Measurements from ENCODE around the gene NLRP3.
A peak's percentile ranks its signal among the peaks of the same experiment; 100 is the strongest.
"Not testable (repeated sequence)": the region's sequence is repeated elsewhere in the genome, so short reads cannot be mapped to it uniquely, and the experiment has no call there.

NLRP3 gene

DNA sequence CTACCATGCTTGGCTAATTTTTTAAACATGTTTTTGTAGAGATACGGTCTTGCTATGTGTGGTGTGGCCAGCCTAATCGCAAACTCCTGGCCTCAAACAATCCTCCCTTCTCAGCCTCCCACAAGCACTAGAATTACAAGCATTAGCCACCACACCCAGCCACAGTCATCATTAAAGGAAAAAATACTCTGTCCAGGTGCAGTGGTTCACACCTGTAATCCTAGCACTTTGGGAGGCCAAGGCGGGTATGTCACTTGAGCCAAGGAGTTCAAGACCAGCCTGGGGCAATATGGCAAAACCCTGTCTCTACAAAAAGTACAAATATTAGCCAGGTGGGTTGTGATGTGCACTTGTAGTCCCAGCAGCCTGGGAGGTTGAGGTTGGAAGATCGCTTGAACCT lies 25.0 kb upstream of the NLRP3 start:
- DNase-seq (ENCODE audit: low read depth), result no peak

DNA sequence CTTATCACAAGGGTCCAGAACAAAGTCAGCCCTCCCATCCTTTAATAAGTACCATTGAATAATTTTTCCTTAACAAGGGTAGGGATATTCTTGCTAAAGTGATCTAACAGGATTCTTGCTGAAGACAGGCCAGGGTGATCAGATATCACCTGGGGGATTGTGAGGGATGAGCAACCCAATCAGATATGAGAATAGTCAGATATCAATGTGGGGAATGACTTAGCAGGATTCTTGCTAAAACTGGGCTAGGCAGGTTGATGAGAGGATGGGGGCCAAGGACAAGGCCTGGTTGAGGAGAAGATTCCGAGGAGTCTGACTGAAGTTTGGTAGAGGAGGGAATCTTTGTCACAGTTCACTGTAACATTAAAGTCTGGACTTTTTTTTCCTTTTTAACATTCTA lies 23.9 kb upstream of the NLRP3 start:
- DNase-seq (ENCODE audit: low read depth), result no peak

DNA sequence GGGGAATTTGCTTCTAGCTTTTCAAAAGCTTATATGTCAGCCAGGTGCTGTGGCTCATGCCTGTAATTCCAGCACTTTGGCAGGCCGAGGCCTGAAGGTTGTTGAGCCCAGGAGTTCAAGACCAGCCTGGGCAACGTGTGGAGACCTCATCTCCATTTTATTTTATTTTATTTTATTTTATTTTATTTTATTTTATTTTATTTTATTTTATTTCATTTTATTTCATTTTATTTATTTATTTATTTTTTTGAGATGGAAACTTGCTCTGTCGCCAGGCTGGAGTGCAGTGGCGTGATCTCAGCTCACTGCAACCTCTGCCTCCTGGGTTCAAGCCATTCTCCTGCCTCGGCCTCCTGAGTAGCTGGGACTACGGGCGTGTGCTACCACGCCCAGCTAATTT lies 20.9 kb upstream of the NLRP3 start:
- not testable (repeated sequence) for DNase-seq (ENCODE audit: low read depth)

DNA sequence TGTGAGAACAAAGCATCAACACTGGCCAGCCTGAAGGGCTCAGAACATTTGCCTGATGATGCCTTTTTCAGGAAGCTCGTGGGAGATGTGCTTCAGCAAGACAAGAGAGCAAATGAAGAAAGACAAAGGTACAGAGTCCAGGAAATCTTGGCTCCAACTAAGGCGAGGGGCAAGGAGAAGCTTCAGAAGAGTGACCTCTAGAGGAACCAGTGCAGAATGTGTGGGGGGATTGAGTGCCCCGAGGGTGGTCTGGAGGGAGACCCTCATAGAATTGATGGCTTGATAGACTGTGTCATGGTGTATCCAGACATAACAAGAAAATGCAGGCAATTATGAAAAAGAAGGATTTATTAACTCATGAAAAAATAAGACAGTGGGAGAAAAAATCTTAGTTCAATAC lies 15.3 kb upstream of the NLRP3 start:
- DNase-seq (ENCODE audit: low read depth), result no peak

DNA sequence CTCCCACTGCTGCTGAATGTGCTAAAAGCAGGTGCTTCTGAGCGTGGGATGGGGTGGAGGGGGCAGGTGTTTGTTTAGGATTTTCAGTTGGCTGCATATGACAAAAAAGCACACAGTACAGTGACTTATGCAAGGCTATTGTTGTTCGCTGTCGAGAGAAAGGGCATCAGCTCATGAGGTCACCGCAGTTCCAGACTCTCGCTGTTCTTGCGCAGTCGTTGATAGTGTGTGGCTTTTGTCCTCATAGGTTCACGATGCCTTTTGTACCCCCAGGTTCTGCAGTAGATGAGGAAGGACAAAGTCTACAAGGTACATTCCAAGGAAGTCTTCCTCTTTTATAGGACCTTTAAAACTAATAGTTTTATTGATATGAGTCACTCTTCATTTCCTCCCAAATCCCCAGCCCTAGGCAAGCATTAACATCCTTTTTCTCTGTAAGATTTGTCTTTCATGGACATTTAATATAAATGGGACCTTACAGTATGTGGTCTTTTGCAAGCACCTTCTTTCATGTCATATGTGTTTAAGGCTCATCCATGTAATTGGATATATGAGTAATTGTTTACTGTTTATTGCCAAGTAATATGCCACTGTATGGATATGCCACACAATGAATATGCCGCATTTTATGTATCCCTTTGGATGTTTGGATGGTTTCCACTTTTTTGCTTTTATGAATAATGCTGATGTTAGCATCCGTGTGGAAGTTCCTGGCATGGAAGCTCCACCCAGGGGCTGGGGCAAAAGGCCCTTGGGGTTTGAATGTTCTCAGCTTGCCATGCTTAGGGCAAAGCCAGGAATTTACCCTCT lies 14.5 kb upstream of the NLRP3 start:
- no peak for DNase-seq (ENCODE audit: low read depth)

DNA sequence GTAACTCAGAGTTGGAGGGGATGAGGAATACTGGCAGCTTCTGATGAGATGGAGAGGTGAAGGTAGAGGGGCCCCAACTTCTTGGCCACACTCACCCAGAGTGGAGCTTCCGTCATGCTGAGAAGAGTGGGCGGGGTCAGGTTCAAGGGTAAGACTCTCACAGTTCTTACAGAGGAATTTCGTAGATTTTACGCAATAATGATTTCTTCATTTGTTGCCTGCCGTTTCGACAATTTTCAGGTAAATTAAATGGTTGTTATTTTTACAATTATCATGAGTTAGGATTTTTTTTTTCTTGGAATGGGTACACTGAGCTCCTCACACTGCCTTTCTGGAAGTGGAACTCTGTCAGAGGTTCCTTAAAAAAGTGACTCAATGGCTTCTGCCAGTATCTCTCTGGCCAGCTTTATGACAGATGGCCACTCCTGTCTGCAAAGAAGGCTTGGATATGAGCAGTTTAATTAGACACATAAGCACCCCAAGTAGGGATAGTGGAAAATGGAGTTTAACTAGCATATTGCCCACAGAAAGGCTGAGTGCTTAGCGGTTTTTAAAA lies 13.8 kb upstream of the NLRP3 start:
- DNase-seq (ENCODE audit: low read depth), result no peak

DNA sequence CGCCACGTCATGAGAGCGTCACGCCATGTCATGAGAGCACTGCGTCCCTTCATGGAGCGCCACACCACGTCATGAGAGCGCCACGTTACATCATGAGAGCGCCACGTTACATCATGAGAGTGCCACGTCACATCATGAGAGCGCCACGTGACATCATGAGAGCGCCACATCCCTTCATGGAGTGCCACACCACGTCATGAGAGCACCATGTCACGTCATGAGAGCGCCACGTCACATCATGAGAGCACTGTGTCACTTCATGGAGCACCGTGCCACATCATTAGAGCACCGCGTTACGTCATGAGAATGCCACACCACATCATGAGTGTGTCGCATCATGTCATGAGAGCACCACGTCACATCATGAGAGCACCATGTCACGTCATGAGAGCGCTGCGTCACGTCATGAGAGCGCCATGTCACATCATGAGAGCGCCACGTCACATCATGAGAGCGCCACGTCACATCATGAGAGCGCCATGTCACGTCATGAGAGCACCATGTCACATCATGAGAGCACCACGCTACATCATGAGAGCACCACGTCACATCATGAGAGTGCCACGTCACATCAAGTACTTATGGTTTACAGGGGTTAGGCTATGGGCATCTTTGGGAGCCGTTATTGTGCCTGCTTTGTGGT lies 9.8 kb upstream of the NLRP3 start:
- DNase-seq (ENCODE audit: low read depth), result no peak

DNA sequence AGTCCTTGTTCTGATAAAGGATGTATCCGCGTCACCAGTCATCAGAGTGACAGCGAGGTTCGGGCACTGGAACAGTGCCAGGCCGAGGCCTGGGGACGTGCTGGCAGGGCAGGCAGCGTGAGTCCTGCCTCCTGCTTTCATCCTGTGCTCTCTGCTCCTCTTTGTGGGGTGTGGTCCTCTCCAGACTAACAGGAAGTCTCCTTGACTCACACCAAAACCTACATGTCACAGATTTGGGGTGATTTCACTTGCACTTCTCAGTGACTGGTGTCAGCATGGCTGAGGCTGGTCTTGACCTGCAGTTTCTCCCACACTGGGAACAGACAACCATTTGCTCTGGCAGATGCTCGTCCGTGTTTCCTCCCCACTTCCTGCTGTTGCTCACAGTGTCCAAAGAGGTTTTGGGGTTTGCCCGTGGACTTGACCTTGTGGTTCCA lies 8.8 kb upstream of the NLRP3 start:
- DNase-seq (ENCODE audit: low read depth), result no peak

DNA sequence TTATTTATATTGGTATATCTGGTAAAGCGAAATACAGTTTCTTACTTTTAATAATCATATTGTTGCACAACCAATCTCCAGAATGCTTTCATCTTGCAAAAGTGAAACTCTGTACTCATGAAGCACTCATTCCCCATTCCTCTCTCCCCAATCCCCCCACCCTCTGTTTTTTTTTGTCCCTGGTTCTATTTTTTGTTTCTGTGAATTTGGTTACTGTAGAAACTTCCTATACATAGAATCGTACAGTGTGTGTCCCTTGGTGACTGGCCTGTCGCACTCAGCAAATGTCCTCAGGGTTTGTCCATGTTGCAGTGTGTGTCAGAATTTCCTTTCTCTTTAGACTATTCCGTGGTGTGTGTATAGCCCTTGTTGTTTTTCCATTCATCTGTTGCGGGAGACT lies 7.9 kb upstream of the NLRP3 start:
- DNase-seq (ENCODE audit: low read depth), result no peak

DNA sequence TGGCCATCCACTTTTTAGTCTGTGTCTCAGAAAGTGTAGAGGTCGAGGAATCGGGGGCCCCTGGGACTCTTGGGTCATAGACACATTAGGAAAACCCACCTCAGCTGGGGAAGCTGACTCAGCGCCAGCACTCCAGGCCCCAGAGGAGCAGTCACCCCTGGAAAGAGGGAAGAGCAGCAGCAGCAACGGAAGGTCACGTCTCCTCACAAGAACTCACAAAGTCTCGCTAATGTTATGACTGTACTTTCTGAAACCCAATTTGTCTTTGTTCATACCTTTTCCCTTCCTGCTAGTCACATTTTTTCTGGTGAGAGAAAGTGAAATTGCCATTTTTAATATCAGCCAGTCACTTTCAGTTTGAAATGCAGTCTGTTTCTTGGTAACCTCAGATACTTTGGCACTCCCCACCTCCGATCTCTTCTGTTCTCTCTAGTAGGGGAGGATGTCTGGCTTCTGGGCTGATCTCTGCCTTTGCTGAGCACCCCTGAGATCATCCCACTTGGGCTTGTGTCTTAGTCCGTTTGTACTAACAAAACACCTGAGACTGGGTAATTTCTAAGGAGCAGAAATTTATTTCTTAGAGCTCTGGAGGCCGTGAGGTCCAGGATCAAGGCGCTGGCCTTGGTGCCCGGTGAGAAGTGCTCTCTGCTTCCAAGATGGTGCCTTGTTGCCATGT lies 6.0 kb upstream of the NLRP3 start:
- DNase-seq (ENCODE audit: low read depth), result no peak

DNA sequence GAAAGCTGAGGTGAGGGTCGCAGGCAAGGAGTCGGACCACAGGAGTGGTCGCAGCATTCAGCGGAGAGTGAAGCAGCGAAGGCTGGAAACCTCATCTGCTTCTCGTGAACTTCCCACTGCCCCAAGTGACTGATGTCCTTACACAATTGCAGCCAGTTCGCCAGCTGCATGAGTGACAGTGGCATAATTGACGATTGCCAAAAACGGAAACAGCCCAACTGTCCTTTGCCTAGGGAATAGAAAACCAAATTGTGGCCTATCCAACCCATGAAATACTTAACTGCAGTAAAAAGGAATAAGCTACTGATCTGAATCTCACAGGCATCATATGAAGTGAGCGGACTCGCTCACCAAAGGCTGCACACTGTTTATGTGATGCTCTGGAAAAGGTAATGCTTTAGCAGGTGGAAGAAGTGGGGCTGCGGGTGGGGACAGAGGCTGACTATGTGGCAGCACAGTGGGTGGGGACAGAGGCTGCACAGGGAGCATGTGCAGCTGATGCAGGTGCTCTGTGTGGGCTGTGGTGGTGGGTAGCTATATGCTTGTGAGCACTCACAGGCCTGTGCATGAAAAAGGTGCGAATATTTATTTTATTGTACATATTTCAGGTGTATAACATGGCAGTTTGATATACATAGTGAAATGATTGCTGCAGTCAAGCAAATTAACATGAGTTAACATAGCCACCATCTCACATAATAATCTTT lies 4.2 kb upstream of the NLRP3 start:
- no peak for DNase-seq (ENCODE audit: low read depth)

DNA sequence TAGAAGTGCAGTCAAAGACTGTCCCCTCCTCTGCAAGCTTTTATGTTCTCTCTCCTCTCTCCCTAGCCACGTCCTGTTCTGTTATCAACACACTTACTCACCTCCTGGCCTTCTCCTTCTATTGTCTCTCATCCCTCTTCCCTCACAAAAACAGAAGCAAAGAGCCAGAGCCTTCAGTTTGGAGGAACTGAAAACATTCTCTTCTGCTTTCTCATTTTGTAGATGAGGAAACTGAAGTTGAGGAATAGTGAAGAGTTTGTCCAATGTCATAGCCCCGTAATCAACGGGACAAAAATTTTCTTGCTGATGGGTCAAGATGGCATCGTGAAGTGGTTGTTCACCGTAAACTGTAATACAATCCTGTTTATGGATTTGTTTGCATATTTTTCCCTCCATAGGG lies 1.9 kb downstream of the NLRP3 start:
- DNase-seq (ENCODE audit: low read depth), result no peak

DNA sequence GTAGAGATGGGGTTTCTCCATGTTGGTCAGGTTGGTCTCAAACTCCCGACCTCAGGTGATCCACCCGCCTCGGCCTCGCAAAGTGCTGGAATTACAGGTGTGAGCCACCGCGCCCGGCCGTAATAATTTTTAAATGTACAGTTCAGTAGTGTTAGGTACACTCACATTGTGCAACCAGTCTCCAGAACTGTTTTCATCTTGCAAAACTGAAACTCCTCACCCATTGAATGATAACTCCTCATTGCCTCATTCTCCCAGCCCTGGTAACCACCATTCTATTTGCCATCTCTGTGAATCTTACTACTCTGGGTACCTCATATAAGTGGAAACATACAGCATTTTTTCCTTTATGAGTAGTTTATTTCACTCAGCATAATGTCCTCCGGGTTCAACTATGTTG lies 3.4 kb downstream of the NLRP3 start:
- peak; percentile 29 for DNase-seq (ENCODE audit: low read depth)

DNA sequence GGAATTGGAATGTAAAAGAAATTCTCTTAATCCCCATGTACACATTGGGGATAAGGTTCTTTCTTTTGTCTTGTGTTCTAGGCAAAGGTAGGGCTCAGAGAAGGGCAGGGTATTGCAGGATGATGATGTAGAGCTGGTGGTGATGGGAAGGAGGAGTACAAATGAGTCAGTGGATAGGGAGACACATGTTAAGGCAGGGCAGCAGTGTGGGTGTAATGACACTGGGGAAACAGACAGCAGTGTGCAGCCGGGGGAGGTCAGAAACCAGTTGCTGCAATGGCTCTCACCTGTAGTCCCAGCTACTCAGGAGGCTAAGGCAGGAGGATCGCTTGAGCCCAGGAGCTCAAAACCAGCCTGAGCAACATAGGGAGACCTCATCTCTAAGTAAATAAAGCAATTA lies 5.1 kb downstream of the NLRP3 start:
- peak; percentile 46 for DNase-seq (ENCODE audit: low read depth)

DNA sequence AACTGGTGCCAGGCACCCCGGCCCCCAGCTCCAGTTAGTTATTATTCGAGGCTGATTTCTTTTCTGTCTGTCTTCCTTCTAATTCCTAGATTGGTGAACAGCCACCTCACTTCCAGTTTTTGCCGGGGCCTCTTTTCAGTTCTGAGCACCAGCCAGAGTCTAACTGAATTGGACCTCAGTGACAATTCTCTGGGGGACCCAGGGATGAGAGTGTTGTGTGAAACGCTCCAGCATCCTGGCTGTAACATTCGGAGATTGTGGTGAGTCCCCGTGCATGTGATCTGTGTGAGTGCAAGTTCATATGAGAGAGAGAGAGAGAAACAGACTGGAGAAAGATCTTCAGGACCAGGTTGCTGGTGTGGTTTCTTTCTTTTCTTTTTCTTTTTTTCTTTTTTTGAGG lies 13.5 kb downstream of the NLRP3 start:
- DNase-seq (ENCODE audit: low read depth), result no peak

DNA sequence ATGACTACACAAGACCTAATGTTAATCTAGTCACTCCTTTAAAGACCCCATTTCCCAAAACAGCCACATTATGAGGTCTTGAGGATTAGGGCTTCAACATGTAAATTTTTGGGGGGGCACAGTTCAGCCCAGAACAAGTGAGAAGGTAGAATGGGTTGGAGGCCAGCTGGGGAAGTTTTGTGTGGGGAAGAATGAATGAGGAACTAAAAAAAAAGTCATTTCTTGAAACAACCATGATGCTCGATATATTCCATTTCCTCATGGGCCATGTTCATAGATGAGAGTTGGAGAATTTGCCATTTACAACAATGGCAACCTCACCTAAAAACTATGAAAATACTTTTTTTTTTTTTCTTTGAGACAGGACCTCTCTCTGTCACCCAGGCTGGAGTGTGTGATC lies 14.5 kb downstream of the NLRP3 start:
- no peak for DNase-seq (ENCODE audit: low read depth)

DNA sequence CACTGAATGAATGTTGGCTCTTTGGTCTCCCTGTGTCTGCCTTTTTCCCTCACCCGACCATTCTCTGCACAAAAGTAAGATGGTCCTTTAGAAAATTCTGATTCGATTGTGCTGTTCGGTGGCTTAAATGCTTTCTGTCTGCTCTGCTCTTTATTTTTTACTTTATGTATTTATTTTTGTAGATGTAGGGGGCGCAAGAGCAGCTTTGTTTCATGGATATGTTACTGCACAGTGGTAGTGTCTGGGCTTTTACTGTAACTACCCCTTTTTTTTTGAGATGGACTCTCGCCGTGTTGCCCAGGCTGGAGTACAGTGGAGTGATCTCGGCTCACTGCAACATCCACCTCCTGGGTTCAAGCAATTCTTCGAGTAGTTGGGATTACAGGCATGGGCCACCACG lies 15.7 kb downstream of the NLRP3 start:
- no peak for DNase-seq (ENCODE audit: low read depth)

DNA sequence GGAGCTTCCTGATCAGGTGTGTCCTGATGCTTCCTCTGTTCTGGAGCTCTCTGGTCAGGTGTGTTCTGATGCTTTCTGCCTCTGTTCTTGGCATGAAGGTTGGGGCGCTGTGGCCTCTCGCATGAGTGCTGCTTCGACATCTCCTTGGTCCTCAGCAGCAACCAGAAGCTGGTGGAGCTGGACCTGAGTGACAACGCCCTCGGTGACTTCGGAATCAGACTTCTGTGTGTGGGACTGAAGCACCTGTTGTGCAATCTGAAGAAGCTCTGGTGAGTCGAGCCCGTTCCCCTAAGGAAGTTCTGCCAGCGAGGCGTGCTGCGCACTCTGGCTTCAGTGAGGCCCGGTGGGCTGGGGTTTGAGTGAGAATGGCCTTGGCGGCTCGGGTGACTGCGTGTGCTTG lies 18.0 kb downstream of the NLRP3 start:
- DNase-seq (ENCODE audit: low read depth), result no peak

DNA sequence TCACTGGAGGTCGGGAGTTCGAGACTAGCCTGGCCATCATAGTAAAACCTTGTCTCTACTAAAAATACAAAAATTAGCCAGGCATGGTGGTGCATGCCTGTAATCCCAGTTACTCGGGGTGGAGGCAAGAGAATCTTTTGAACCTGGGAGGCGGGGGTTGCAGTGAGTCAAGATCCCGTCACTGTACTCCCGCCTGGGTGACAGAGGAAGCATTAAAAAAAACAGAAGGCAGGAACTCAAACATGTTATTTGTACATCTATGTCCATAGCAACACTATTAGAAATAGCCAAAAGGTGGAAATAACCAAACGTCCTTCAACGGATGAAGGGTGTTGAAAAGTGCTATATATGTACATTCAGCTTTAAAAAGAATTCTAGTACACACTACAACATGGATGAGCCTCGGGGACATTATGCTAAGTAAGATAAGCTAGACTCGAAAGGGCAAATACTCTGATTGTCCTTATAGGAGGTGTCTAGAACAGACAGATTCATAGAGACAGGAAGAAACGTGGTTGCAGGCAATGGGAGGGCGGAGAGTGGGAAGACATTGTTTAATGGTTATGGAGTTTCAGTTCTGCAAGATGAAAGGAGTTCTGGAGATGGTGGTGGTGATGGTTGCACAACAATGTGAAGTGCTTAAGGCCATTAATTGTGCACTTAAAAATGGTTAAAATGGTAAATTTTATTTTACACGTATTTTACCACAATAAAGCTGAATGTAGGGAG lies 19.2 kb downstream of the NLRP3 start:
- no peak for DNase-seq (ENCODE audit: low read depth)

DNA sequence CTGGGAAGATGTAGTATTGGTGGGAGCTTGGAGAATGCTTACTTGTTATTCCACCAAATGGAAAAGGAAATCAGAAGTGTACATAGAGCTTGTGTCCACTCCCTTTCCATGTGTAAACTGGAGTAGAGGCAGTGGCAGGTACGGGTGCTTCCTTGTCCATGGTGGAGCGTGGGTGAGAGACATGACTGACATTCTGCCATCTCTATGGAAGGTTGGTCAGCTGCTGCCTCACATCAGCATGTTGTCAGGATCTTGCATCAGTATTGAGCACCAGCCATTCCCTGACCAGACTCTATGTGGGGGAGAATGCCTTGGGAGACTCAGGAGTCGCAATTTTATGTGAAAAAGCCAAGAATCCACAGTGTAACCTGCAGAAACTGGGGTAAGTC lies 19.8 kb downstream of the NLRP3 start:
- no peak for DNase-seq (ENCODE audit: low read depth)

Measured in amniotic epithelial cell (primary cell).